Mucosa of stomach (tissue), 1 donor: ENCODE results near the gene KCTD5.
"Not testable (repeated sequence)": the region's sequence is repeated elsewhere in the genome, so short reads cannot be mapped to it uniquely, and the experiment has no call there.

Experiments used
- H3K27me3 ChIP-seq: one replicate; pipeline ENCODE4 v1.7.0; 2013; ENCODE audit warnings: mild to moderate bottlenecking, low read length; ENCODE audit not compliant: control insufficient read depth, insufficient read depth
- H3K36me3 ChIP-seq: one replicate; pipeline ENCODE4 v1.7.0; 2013; ENCODE audit warnings: low read length; ENCODE audit not compliant: control insufficient read depth, insufficient read depth
- H3K4me1 ChIP-seq: one replicate; pipeline ENCODE4 v1.7.0; 2013; ENCODE audit warnings: mild to moderate bottlenecking, low read length; ENCODE audit not compliant: control insufficient read depth, insufficient read depth
- H3K4me3 ChIP-seq: one replicate; pipeline ENCODE4 v1.7.0; 2013; ENCODE audit warnings: low read length
- H3K9ac ChIP-seq: one replicate; pipeline ENCODE4 v1.7.0; 2013; ENCODE audit warnings: mild to moderate bottlenecking, low read length, moderate library complexity
- H3K9me3 ChIP-seq: one replicate; pipeline ENCODE4 v1.7.0; 2013; ENCODE audit warnings: mild to moderate bottlenecking, low read length, moderate library complexity; ENCODE audit not compliant: control insufficient read depth
- donor health status: Pancreatic carcinoma.

KCTD5 gene

DNA sequence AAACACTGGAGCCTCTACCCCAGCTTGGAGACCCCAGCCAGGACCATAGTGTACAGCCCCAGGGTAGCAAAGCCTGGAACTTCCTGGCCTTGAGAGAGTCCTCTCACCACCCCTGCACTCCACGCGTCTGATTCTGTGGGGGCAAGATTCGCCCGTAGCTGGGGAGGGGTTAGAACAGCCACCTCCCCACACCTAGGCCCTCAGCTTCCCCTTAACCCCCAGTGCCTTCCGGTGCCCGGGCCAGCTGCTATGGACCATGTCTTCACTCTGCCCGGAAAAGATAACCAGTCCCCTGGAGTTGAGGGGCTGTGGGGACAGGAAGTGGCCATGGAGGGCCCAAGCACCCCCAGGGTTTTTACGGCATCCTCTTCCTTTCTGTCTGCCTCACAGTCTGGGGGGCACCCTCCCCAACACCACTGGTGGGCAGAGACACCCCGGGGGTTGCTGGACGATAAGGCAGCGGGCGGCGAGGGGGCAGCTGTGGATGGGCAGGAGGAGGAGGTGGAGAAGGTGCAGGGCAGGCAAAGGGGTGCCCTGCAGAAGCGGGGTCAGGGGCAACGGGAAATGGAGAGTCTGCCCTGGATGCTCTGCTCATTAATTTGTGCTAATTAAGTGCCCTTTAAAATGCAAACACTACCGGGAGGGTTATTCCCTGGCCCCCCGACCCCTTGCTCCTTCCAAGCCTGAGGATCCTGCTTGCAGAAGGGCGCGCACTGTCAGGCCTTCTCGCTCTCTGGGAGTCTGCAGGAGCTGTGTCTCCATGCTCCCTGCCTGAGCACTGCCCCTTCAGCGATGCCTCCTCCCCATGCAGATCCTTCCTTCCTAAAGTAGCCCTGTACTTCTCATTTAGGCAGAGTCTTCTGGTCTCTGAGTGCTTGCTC, 35.3 kb downstream of the KCTD5 start:
- Histone ChIP-seq H3K4me1 (peaks cover 14% of the 10 kb centered on the region), H3K4me3 (no peak overlapping the region), H3K9ac (no peak overlapping the region), H3K27me3 (peaks cover 10% of the 10 kb centered on the region), H3K9me3 (no peaks in the 10 kb centered on the region), H3K36me3 (no peaks in the 10 kb centered on the region)

DNA sequence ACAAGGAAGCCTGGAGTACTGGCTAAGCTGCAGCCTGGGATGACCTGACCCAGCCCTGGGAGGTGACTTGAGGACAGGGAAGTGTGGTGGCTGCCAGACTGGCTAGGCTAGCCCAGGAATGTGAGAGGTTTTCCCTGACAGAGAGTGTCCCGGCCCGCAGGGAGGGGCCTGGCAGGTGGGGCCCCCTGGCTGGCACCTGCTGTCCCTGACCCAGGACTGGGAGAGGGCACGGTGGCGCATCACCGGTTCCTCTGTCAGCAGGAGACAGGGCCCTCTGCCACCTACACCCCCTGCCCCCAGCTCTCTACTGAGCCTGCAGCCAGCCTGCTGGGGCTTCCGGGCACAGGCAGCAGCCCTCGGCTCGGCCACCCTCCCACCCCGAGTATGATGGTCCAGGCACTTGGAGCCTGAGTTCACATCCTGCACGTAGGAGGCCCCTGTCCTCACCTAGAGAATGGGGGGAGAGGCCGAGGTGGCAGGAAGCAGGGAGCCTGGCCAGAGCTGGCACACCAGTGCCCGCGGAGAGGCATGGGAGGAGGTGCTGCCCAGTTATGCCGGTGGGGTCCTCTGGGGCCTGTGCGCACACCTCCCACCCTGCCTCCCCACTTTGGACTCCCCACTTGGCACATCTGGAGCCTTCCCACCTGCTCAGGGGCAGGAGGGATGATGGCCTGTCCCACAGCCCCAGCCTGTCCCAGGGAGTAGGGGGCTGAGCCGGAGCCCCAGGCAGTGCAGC, 37.2 kb downstream of the KCTD5 start:
- H3K9me3 ChIP-seq, result no peaks in the 10 kb centered on the region
- no peak overlapping the region for H3K9ac ChIP-seq
- H3K27me3 ChIP-seq, result peaks cover 12% of the 10 kb centered on the region

DNA sequence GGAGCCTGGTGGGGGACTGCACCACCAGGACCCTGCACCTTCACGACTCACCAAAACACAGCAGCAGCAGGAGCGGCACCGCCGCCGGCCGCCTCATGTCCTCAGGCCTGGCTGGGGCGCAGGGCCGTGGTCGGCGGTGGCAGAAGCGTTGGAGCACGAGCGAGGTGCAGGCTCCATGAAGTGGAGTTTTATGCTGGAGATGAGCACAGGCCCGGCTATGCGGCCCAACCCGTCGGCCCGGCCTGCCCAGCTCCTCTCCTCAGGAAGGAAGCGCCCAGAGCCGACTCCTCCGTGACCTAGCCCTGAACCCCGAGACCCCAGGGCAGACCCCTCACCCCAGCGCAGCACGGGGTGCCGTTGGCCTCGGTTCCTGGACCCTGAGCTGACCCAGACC, 37.7 kb downstream of the KCTD5 start, which contains the start of gene PRSS27:
PRSS27 (minus strand) TSS at position 161 of the 394 bp plus-strand sequence; CDS start at position 97, 64 bp downstream.
- H3K4me1 ChIP-seq, result peaks cover 14% of the 10 kb centered on the region

More for the DNA sequence above, 37.2 kb downstream of the KCTD5 start:
- H3K36me3 ChIP-seq, result no peaks in the 10 kb centered on the region
- H3K4me3 ChIP-seq, result no peak overlapping the region
- peaks cover 14% of the 10 kb centered on the region for H3K4me1 ChIP-seq

DNA sequence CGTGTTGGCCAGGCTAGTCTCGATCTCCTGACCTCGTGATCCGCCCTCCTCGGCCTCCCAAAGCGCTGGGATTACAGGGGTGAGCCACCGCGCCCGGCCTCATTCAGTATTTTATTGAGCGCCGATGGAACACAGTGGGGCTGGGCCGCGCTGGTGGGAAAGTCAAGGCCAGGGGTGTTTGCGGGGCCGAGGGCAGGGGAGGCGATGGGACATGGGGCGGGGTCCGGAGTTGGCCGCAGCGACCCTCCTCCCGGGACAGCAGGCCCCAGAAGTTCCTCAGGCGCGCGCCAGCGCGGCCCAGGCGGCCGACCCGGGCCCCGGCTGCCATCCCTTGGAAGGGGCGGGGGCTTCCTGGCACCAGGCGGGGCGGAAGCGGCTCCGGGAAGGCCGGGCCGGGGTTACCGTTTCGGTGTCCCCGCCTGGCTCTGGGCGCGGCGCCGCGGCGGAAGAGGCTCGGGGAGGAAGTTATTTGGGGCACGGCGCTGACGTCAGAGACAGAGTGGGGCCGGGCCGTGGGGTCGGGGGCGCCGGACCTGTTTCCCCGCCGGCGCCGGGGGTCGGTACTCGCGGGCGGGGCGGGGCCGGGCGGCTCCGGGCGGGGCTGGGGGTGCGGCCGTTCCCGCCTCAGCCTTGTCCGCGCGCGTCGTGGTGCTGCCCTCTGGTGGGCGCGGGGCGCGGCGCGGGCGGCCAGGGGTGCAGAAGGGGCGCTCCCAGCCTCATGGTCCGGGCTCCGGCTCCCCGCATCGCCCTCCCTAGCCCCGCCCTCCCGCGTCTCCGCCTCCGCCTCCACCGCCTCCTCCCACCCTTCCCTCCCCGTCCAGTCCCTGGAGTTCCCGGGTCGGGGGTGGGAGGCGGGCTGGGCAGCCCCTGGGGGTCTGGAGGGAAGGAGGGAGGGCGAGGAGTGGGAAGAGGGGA, 38.7 kb downstream of the KCTD5 start:
- H3K9me3 ChIP-seq, result no peaks in the 10 kb centered on the region
- H3K36me3 ChIP-seq, result no peaks in the 10 kb centered on the region
- H3K27me3 ChIP-seq, result peaks cover 12% of the 10 kb centered on the region
- peaks cover 14% of the 10 kb centered on the region for H3K4me1 ChIP-seq
- H3K4me3 ChIP-seq, result no peak overlapping the region
- peak overlapping the region; percentile 55 for H3K9ac ChIP-seq

More for the DNA sequence above, 37.7 kb downstream of the KCTD5 start, which contains the start of gene PRSS27:
- Histone ChIP-seq H3K4me3 (no peak within 1 kb of the TSS), H3K27me3 (peaks cover 17% of the 10 kb centered on the region), H3K36me3 (no peaks in the 10 kb centered on the region), H3K9me3 (no peaks in the 10 kb centered on the region), H3K9ac (peak within 1 kb of the TSS; percentile 55)

DNA sequence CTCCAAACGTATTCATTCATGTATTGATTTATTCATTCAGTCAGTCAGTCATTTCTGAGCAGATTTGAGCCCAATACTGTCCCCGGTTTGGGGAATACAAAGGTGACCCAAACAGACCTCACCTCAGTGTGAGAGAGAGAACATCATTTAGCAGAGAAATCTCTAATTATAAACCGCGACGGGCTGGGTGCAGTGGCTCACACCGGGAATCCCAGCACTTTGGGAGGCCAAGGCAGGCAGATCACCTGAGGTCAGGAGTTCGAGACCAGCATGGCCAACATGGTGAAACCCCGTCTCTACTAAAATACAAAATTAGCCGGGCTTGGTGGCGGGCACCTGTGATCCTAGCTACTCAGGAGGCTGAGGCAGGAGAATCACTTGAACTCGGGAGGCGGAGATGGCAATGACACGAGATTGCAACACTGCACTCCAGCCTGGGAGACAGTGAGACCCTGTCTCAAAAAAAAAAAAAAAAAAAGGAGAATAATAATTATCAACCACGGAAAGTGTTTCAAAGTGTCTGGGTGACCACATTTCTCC, 39.4 kb downstream of the KCTD5 start:
- H3K9me3 ChIP-seq, H3K4me3 ChIP-seq, H3K36me3 ChIP-seq, H3K27me3 ChIP-seq, H3K9ac ChIP-seq: not testable (repeated sequence)
- peaks cover 14% of the 10 kb centered on the region for H3K4me1 ChIP-seq

DNA sequence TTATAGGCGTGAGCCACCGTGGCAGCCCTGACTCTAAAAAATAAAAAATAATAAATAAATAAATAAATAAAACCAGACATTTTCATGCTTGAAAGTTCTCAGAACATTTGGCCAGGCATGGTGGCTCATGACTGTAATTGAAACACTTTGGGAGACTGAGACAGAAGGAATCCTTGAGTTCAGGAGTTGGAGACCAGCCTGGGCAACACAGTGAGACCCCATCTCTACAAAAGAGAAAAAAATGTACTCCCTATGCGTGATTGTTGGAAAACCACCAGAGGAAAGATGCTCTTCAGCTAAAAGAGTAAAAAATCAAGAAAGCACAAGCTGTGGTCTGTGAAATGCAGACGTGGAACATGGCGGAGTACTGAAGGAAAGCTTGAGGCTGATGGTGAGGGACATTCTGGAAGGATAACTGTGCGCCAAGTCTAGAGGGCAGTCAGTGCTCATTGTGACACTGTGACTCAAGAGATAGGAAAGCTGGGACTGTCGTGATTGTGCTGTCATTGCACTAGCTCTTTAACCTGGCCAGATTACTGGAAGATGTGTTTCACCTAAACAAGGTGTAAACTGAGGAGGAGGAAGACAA, 41.9 kb downstream of the KCTD5 start:
- Histone ChIP-seq H3K27me3 (peaks cover 8% of the 10 kb centered on the region), H3K9ac (no peak overlapping the region), H3K9me3 (no peaks in the 10 kb centered on the region), H3K36me3 (no peaks in the 10 kb centered on the region), H3K4me1 (peaks cover 9% of the 10 kb centered on the region), H3K4me3 (no peak overlapping the region)

DNA sequence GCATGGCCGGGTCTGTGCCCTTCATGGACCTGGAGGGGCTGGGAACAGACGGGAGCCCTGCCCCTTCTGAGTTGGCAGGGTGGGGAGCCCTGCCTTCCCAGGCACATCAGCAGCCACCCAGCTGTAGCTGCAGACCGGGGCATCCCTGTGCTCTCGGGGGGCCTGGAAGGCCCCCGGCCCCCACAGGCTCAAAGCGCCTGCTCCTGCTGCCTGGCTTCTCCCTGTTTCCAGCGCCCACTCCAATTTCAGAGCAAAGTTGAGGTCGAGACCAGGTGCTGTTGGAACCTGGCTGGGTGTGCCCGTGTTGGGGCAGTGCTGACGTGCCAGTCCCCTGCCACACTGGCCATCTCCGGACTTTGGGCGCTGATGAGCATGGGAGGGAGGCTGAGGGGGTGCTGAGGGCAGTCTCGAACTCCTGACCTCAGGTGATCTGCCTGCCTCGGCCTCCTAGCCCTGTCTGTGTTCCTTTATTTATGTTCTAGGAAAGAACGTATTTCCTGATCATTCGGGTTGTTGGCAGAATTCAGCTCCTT, 42.6 kb downstream of the KCTD5 start:
- Histone ChIP-seq H3K4me1 (peaks cover 2% of the 10 kb centered on the region), H3K9me3 (no peaks in the 10 kb centered on the region), H3K36me3 (no peaks in the 10 kb centered on the region), H3K27me3 (peaks cover 8% of the 10 kb centered on the region), H3K4me3 (no peak overlapping the region), H3K9ac (no peak overlapping the region)

DNA sequence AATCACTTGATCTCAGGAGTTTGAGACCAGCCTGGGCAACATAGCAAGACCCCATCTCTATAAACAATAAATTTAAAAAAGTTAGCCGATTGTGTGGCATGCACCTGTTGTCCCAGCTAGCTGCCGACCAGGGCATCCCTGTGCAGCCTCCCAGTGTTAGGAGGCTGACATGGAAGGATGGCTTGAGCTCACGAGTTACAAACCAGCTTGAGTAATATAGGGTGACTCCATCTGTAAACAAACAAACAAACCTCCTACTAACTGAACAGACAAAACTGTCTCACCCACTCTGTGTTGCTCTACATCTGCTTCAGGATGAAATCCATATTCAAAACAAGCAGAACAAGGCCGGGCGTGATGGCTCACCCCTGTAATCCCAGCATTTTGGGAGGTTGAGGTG, 44.6 kb downstream of the KCTD5 start:
- H3K36me3 ChIP-seq, result no peaks in the 10 kb centered on the region
- peaks cover 8% of the 10 kb centered on the region for H3K27me3 ChIP-seq
- H3K4me1 ChIP-seq, result no peaks in the 10 kb centered on the region
- no peaks in the 10 kb centered on the region for H3K9me3 ChIP-seq
- no peak overlapping the region for H3K9ac ChIP-seq
- H3K4me3 ChIP-seq, result no peak overlapping the region

DNA sequence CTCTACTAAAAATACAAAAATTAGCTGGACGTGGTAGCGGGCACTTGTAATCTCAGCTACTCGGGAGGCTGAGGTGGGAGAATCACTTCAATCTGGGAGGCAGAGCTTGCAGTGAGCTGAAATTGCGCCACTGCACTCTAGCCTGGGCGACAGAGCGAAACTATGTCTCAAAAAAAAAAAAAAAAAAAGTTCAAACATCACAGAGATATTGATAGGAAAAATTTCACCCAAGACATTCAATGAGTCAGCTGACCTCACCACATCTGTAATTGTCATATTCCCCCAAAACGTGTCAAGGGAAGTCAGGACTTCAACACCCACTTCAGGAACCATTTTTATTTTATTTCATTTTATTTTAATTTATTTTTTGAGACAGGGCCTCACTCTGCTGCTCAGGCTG, 45.7 kb downstream of the KCTD5 start:
- Histone ChIP-seq H3K36me3 (no peaks in the 10 kb centered on the region), H3K27me3 (peaks cover 8% of the 10 kb centered on the region)

DNA sequence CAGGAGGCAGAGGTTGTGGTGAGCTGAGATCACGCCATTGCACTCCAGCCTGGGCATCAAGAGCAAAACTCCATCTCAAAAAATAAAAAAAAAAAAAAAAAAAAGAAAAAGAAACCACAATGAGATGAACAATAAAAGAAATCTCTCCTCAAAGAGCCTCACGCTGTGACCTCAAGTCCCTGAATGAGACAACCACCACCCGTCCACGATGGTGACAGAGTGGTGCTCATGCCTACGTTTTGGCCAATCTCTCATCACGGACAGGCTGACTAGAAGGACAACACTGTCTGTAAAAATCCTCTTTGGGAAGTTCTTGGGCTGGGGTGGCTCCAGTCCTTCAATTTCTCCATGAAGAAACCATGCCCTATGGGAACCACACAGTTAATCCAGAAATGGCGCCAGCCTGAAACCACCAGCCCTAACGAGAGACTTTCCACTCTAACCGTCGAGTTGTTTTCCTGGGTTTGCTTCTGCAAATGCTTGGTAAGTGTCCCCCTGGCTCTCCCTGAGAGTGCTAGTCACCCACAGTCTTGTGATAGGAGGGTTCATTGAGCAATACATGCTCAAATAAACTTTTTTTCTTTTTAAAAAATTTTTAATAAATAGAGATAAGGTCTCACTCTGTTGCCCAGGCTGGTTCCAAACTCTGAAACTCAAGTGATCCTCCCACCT, 52.7 kb downstream of the KCTD5 start:
- no peaks in the 10 kb centered on the region for H3K9me3 ChIP-seq
- H3K36me3 ChIP-seq, result no peaks in the 10 kb centered on the region
- no peaks in the 10 kb centered on the region for H3K4me1 ChIP-seq
- H3K27me3 ChIP-seq, result peaks cover 9% of the 10 kb centered on the region
- H3K4me3 ChIP-seq, result no peak overlapping the region
- no peak overlapping the region for H3K9ac ChIP-seq

More for the DNA sequence above, 45.7 kb downstream of the KCTD5 start:
- H3K9ac ChIP-seq, result no peak overlapping the region
- H3K9me3 ChIP-seq, result no peaks in the 10 kb centered on the region
- H3K4me1 ChIP-seq, result no peaks in the 10 kb centered on the region
- no peak overlapping the region for H3K4me3 ChIP-seq
